Smooth muscle cell (in vitro differentiated cells): Measurements from ENCODE around the gene AP2A2. TPM values are rescaled to one million over a fixed set of nuclear protein-coding genes. Genes with fewer than 3 reads are reported as not detected.

Experiments
- DNase-seq: peaks from one replicate; lab custom pipeline; 2025; ENCODE audit not compliant: unreplicated experiment; lab: John Stamatoyannopoulos, UW
- H2AFZ ChIP-seq: fragments of 200-600 bp; sonication (generic); 2 replicates; pipeline ENCODE4 v1.6.0; 2016; ENCODE audit warnings: antibody characterized with exemption, low read depth, mild to moderate bottlenecking
- H3F3A ChIP-seq: fragments of 200-600 bp; sonication (generic); 2 replicates; pipeline ENCODE4 v1.6.0; 2017; ENCODE audit warnings: antibody characterized with exemption, low read depth
- H3K27ac ChIP-seq: fragments of 200-600 bp; sonication (generic); 2 replicates; pipeline ENCODE4 v1.5.1; 2016; ENCODE audit warnings: low read depth, mild to moderate bottlenecking
- H3K27me3 ChIP-seq: fragments of 200-600 bp; sonication (generic); 2 replicates; pipeline ENCODE4 v1.6.1; 2016; ENCODE audit warnings: low read depth, mild to moderate bottlenecking
- H3K36me3 ChIP-seq: fragments of 200-600 bp; sonication (generic); 2 replicates; pipeline ENCODE4 v1.5.1; 2016; ENCODE audit warnings: low read depth
- H3K4me1 ChIP-seq: fragments of 200-600 bp; sonication (generic); 2 replicates; pipeline ENCODE4 v1.5.1; 2016; ENCODE audit warnings: low read depth
- H3K4me2 ChIP-seq: fragments of 200-600 bp; sonication (generic); 2 replicates; pipeline ENCODE4 v1.6.0; 2016; ENCODE audit warnings: mild to moderate bottlenecking
- H3K4me3 ChIP-seq: fragments of 200-600 bp; sonication (generic); 2 replicates; pipeline ENCODE4 v1.5.1; 2016; ENCODE audit warnings: mild to moderate bottlenecking
- H3K79me2 ChIP-seq: fragments of 200-600 bp; sonication (generic); 2 replicates; pipeline ENCODE4 v1.6.0; 2016; ENCODE audit warnings: low read depth, mild to moderate bottlenecking
- H3K9ac ChIP-seq: fragments of 200-600 bp; sonication (generic); 2 replicates; pipeline ENCODE4 v1.6.0; 2016; ENCODE audit warnings: low read depth
- H3K9me3 ChIP-seq: fragments of 200-600 bp; sonication (generic); replicated peaks from 2 replicates; pipeline ENCODE4 v1.5.1; 2016; ENCODE audit warnings: low read depth
- H4K20me1 ChIP-seq: fragments of 200-600 bp; sonication (generic); 2 replicates; pipeline ENCODE4 v1.6.0; 2016; ENCODE audit warnings: low read depth
- WGBS: methylation state at CpG from one replicate; pipeline ENCODE4 v1.1.7; 2016; ENCODE audit warnings: low lambda C conversion rate; 5-methylcytosine and 5-hydroxymethylcytosine counted together
- polyA plus RNA-seq: library from polyadenylated mRNA; unstranded; fragments of >200 nt; fragmentation: Nextera tagmentation; extraction: Ambion mirVana; gene quantifications from 2 replicates; pipeline ENCODE4 v1.2.1, GENCODE V29; 2016
- total RNA-seq: library from RNA; depleted of rRNA; stranded (reverse); fragments of >200 nt; gene quantifications from 2 replicates; pipeline ENCODE4 v1.2.3, GENCODE V29; 2014
- TF ChIP-seq, protein P1 (sequence below): fragments of 200-600 bp; sonication (generic); IDR thresholded peaks from 2 replicates; pipeline ENCODE4 v1.5.1; 2017; ENCODE audit warnings: borderline replicate concordance, mild to moderate bottlenecking, antibody characterized with exemption; ENCODE audit not compliant: insufficient read depth, poor library complexity, severe bottlenecking

AP2A2 gene
- total and polyA plus RNA-seq, 2 experiments from 2014 or later = 25.1 to 35.8 TPM

DNA sequence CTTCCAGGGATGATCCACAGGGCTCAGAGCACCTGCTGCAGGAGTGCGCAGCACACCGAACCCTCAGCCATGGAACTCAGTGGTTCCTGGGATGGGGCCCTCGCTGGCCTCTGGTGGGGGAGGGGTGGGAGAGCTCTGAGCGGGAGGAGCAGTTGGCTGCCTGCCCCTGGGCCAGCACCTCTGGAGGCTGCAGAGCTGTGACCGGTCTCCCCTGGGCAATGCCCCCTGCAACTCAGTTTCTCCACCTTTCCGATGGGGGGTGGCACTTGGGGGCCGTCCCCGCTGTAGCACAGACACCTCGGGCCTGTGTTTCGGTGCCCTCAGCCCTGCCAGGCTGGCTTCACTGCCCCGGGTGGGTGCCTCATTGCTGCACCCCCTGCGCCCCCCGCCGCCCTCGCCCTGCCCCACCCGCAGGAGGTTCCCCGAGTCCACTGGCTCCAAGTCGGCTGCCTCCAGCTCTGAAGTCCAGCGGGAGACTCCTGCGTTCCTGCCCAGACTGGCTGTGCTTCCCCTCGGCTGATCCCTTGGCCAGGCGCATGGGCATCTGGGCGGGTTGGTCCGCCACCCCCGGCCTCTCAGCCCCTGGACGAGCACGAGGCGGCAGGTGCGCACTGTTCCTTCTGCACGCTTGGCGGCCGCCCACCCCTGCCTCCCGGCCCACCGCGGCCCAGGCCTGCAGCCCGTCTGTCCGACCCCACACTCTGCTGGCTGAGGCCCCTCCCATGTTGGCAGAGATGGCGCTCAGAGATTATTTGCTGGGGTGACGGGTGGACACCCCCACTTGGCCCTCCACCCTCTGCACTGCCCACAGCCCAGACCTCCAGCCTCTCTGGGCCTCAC, 109.0 kb downstream of the AP2A2 start:
- H3K79me2 ChIP-seq = no peaks in the 10 kb centered on the region
- H4K20me1 ChIP-seq = no peaks in the 10 kb centered on the region
- H2AFZ ChIP-seq = no peak overlapping the region
- H3K4me2 ChIP-seq = no peak overlapping the region
- H3K27ac ChIP-seq = no peak overlapping the region
- TF ChIP-seq, protein P1, sequence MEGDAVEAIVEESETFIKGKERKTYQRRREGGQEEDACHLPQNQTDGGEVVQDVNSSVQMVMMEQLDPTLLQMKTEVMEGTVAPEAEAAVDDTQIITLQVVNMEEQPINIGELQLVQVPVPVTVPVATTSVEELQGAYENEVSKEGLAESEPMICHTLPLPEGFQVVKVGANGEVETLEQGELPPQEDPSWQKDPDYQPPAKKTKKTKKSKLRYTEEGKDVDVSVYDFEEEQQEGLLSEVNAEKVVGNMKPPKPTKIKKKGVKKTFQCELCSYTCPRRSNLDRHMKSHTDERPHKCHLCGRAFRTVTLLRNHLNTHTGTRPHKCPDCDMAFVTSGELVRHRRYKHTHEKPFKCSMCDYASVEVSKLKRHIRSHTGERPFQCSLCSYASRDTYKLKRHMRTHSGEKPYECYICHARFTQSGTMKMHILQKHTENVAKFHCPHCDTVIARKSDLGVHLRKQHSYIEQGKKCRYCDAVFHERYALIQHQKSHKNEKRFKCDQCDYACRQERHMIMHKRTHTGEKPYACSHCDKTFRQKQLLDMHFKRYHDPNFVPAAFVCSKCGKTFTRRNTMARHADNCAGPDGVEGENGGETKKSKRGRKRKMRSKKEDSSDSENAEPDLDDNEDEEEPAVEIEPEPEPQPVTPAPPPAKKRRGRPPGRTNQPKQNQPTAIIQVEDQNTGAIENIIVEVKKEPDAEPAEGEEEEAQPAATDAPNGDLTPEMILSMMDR = no peak
- H3K27me3 ChIP-seq = no peaks in the 10 kb centered on the region
- H3K9ac ChIP-seq = no peak overlapping the region
- 93% methylated on average over 33 of the region's 39 CpGs for WGBS
- DNase-seq = no peak
- no peaks in the 10 kb centered on the region for H3K9me3 ChIP-seq
- H3F3A ChIP-seq = no peaks in the 10 kb centered on the region
- H3K4me3 ChIP-seq = no peak overlapping the region
- H3K36me3 ChIP-seq = no peaks in the 10 kb centered on the region
- H3K4me1 ChIP-seq = no peaks in the 10 kb centered on the region

DNA sequence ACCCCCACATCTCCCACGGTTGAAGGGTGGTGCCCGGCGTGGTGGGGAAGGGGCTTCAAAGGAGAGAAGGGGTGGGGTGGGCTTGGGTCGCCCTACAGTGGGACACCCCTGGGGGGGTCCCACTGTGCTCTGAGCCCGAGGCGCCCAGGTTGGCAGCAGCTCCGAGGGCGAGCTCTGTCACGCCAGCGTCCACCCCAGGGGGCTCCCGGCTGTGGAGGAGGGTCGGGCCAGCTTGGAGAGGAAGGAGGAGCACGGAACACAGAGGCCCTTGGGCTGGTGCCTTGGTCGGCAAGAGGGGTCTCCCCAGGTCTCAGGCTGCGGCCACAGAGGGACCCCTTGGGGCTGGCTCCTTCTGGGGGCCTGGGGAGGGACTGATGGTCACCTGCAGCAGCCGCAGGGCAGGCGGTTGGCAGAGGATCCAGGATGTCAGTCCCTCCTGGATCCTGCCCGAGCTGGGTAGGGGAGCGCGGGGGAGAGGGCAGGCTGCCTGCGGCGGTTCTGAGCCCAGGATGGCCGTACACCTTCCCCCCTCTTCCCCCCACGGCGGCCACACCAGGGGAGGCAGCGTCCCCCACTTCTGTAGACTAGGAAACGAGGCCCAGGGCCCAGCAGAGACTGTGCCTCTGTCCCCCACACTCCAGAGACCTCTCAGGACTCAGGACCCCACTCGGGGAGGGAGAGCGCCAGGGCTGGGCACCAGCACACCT, 110.1 kb downstream of the AP2A2 start:
- H3F3A ChIP-seq = no peaks in the 10 kb centered on the region
- no peaks in the 10 kb centered on the region for H3K4me1 ChIP-seq
- WGBS = 91% methylated on average over 22 of the region's 29 CpGs
- no peaks in the 10 kb centered on the region for H3K9me3 ChIP-seq
- TF ChIP-seq, protein P1 = no peak
- H3K27me3 ChIP-seq = no peaks in the 10 kb centered on the region
- H3K36me3 ChIP-seq = no peaks in the 10 kb centered on the region
- no peak overlapping the region for H3K4me3 ChIP-seq
- H4K20me1 ChIP-seq = no peaks in the 10 kb centered on the region
- no peak overlapping the region for H3K9ac ChIP-seq
- H3K27ac ChIP-seq = no peak overlapping the region
- no peak for DNase-seq
- H3K79me2 ChIP-seq = no peaks in the 10 kb centered on the region
- H2AFZ ChIP-seq = no peak overlapping the region
- H3K4me2 ChIP-seq = no peak overlapping the region

GRCh38 chr11:1036303-1036923, 110.7 kb downstream of the AP2A2 start, which contains the start of gene MUC6:
TSS of gene MUC6 (minus strand) at chr11:1036718. CDS start at chr11:1036655, 63 bp downstream.
- H4K20me1 ChIP-seq = no peaks in the 10 kb centered on the region
- no peak within 1 kb of the TSS for H3K27ac ChIP-seq
- no peak for DNase-seq
- H3K4me3 ChIP-seq = no peak within 1 kb of the TSS
- H3K4me2 ChIP-seq = no peak within 1 kb of the TSS
- H3F3A ChIP-seq = no peaks in the 10 kb centered on the region
- H3K36me3 ChIP-seq = no peaks in the 10 kb centered on the region
- WGBS = 93% methylated on average over 39 of the region's 42 CpGs
- H2AFZ ChIP-seq = no peak within 1 kb of the TSS
- H3K79me2 ChIP-seq = no peaks in the 10 kb centered on the region
- no peaks in the 10 kb centered on the region for H3K9me3 ChIP-seq
- H3K9ac ChIP-seq = no peak within 1 kb of the TSS
- no peaks in the 10 kb centered on the region for H3K27me3 ChIP-seq
- TF ChIP-seq, protein P1 = no peak
- no peaks in the 10 kb centered on the region for H3K4me1 ChIP-seq
